GM19193 (cell line): ENCODE data around the gene CDH10.

Source experiments
- POLR2A ChIP-seq: IDR thresholded peaks from 4 replicates; pipeline ENCODE4 v1.6.1; 2011; ENCODE audit not compliant: insufficient read depth, insufficient read length; ENCODE audit errors: extremely low read depth

The CDH10 gene

GRCh38 chr5:24644761-24645160 is at the start of gene CDH10:
Gene CDH10, minus strand, starts transcription at chr5:24644978. Its CDS starts 51,488 bp downstream, at chr5:24593490.
- TF ChIP-seq POLR2A, result no peak

- TF ChIP-seq POLR2A, result no peak
These were observed 48.8 kb upstream of the CDH10 start for GRCh38 chr5:24693609-24694008.

GRCh38 chr5:24691074-24691473 is 46.3 kb upstream of the CDH10 start:
- no peak for TF ChIP-seq POLR2A

GRCh38 chr5:24681106-24681505 is 36.3 kb upstream of the CDH10 start:
- no peak for TF ChIP-seq POLR2A

- TF ChIP-seq POLR2A, result no peak
These were observed 23.3 kb upstream of the CDH10 start for GRCh38 chr5:24668050-24668449.

GRCh38 chr5:24649531-24649930 is 4.8 kb upstream of the CDH10 start:
- TF ChIP-seq POLR2A, result no peak

GRCh38 chr5:24646915-24647314 is 2.1 kb upstream of the CDH10 start:
- no peak for TF ChIP-seq POLR2A

- no peak for TF ChIP-seq POLR2A
These were observed 705 bp upstream of the CDH10 start for GRCh38 chr5:24645483-24645882.

- no peak for TF ChIP-seq POLR2A
These were observed 898 bp downstream of the CDH10 start for GRCh38 chr5:24643880-24644279.

- no peak for TF ChIP-seq POLR2A
These were observed 1.6 kb downstream of the CDH10 start for GRCh38 chr5:24643156-24643555.

GRCh38 chr5:24642022-24642421 is 2.8 kb downstream of the CDH10 start:
- no peak for TF ChIP-seq POLR2A

GRCh38 chr5:24635209-24635608 is 9.6 kb downstream of the CDH10 start:
- TF ChIP-seq POLR2A, result no peak

- TF ChIP-seq POLR2A, result no peak
These were observed 11.0 kb downstream of the CDH10 start for GRCh38 chr5:24633715-24634325.

- TF ChIP-seq POLR2A, result no peak
These were observed 12.4 kb downstream of the CDH10 start for GRCh38 chr5:24632353-24632752.

GRCh38 chr5:24630918-24631317 is 13.9 kb downstream of the CDH10 start:
- no peak for TF ChIP-seq POLR2A

- no peak for TF ChIP-seq POLR2A
These were observed 15.0 kb downstream of the CDH10 start for GRCh38 chr5:24629798-24630197.

- no peak for TF ChIP-seq POLR2A
These were observed 19.9 kb downstream of the CDH10 start for GRCh38 chr5:24624872-24625271.
